Mononuclear cell (primary cell): ENCODE results near the gene C16orf89. TPM values are rescaled to one million over a fixed set of nuclear protein-coding genes. Genes with fewer than 3 reads are reported as not detected.
A peak's percentile ranks its signal among the peaks of the same experiment; 100 is the strongest.
"Not testable (repeated sequence)": the region's sequence is repeated elsewhere in the genome, so short reads cannot be mapped to it uniquely, and the experiment has no call there.

Experiments
- H3K27me3 ChIP-seq: 2 replicates; pipeline ENCODE4 v1.6.0; 2011; ENCODE audit warnings: low read length, control low read depth; ENCODE audit not compliant: insufficient read depth
- H3K4me1 ChIP-seq: 2 replicates; pipeline ENCODE4 v1.5.1; 2011; ENCODE audit warnings: mild to moderate bottlenecking, low read length, control low read depth; ENCODE audit not compliant: insufficient read depth
- H3K4me3 ChIP-seq: 2 replicates; pipeline ENCODE4 v1.5.1; 2011; ENCODE audit warnings: mild to moderate bottlenecking, low read length, moderate library complexity
- H3K9me3 ChIP-seq: 2 replicates; pipeline ENCODE4 v1.5.1; 2011; ENCODE audit warnings: low read depth, mild to moderate bottlenecking, control low read depth, low read length
- total RNA-seq: library from RNA; depleted of rRNA; stranded (reverse); fragments of >200 nt; gene quantifications from one replicate; pipeline ENCODE4 v1.2.3, GENCODE V29; 2012

Gene C16orf89
- total RNA-seq, 1 donor: not detected

GRCh38 chr16:5089911-5090555 is 24.3 kb upstream of the C16orf89 start:
- not testable (repeated sequence) for H3K4me1 ChIP-seq, H3K4me3 ChIP-seq, H3K9me3 ChIP-seq, H3K27me3 ChIP-seq

- not testable (repeated sequence) for H3K4me3 ChIP-seq, H3K9me3 ChIP-seq, H3K27me3 ChIP-seq, H3K4me1 ChIP-seq
These were observed 23.2 kb upstream of the C16orf89 start for GRCh38 chr16:5088936-5089335.

- not testable (repeated sequence) for H3K9me3 ChIP-seq, H3K4me3 ChIP-seq, H3K27me3 ChIP-seq, H3K4me1 ChIP-seq
These were observed 22.5 kb upstream of the C16orf89 start for GRCh38 chr16:5088086-5088790.

GRCh38 chr16:5085716-5086115 is 20.0 kb upstream of the C16orf89 start:
- not testable (repeated sequence) for H3K9me3 ChIP-seq, H3K4me1 ChIP-seq, H3K27me3 ChIP-seq, H3K4me3 ChIP-seq

- H3K27me3 ChIP-seq, H3K4me1 ChIP-seq, H3K4me3 ChIP-seq, H3K9me3 ChIP-seq: not testable (repeated sequence)
These were observed 19.0 kb upstream of the C16orf89 start for GRCh38 chr16:5084802-5085201.

GRCh38 chr16:5084099-5084731 is 18.5 kb upstream of the C16orf89 start:
- H3K9me3 ChIP-seq, H3K4me1 ChIP-seq, H3K27me3 ChIP-seq, H3K4me3 ChIP-seq: not testable (repeated sequence)

- H3K4me1 ChIP-seq: not testable (repeated sequence)
These were observed 17.9 kb upstream of the C16orf89 start for GRCh38 chr16:5083646-5084045.

GRCh38 chr16:5080996-5081395 is 15.2 kb upstream of the C16orf89 start:
- H3K4me1 ChIP-seq, H3K27me3 ChIP-seq, H3K4me3 ChIP-seq, H3K9me3 ChIP-seq: not testable (repeated sequence)

More at GRCh38 chr16:5083646-5084045, 17.9 kb upstream of the C16orf89 start:
- not testable (repeated sequence) for H3K4me3 ChIP-seq, H3K9me3 ChIP-seq, H3K27me3 ChIP-seq

GRCh38 chr16:5080461-5080860 is 14.7 kb upstream of the C16orf89 start:
- not testable (repeated sequence) for H3K4me1 ChIP-seq, H3K9me3 ChIP-seq, H3K4me3 ChIP-seq, H3K27me3 ChIP-seq

- Histone ChIP-seq H3K4me1 (no peaks in the 10 kb centered on the region), H3K27me3 (no peaks in the 10 kb centered on the region), H3K9me3 (no peaks in the 10 kb centered on the region), H3K4me3 (no peak overlapping the region)
These were observed 12.9 kb upstream of the C16orf89 start for GRCh38 chr16:5078626-5079025.

GRCh38 chr16:5077304-5077703 is 11.5 kb upstream of the C16orf89 start:
- no peaks in the 10 kb centered on the region for H3K27me3 ChIP-seq
- H3K4me1 ChIP-seq: peaks cover 9% of the 10 kb centered on the region
- H3K9me3 ChIP-seq: no peaks in the 10 kb centered on the region
- H3K4me3 ChIP-seq: no peak overlapping the region

- no peaks in the 10 kb centered on the region for H3K9me3 ChIP-seq
- no peaks in the 10 kb centered on the region for H3K27me3 ChIP-seq
- H3K4me1 ChIP-seq: peaks cover 17% of the 10 kb centered on the region
- H3K4me3 ChIP-seq: no peak overlapping the region
These were observed 9.9 kb upstream of the C16orf89 start for GRCh38 chr16:5075637-5076036.

GRCh38 chr16:5073771-5074170 is 8.0 kb upstream of the C16orf89 start:
- H3K4me3 ChIP-seq, H3K27me3 ChIP-seq, H3K9me3 ChIP-seq: not testable (repeated sequence)
- peaks cover 17% of the 10 kb centered on the region for H3K4me1 ChIP-seq

GRCh38 chr16:5073279-5073629 is 7.5 kb upstream of the C16orf89 start:
- Histone ChIP-seq H3K9me3 (no peaks in the 10 kb centered on the region), H3K4me1 (peaks cover 17% of the 10 kb centered on the region), H3K4me3 (no peak overlapping the region), H3K27me3 (no peaks in the 10 kb centered on the region)

- H3K27me3 ChIP-seq: no peaks in the 10 kb centered on the region
- no peaks in the 10 kb centered on the region for H3K9me3 ChIP-seq
- peaks cover 17% of the 10 kb centered on the region for H3K4me1 ChIP-seq
- peak overlapping the region; percentile 65 for H3K4me3 ChIP-seq
These were observed 6.8 kb upstream of the C16orf89 start for GRCh38 chr16:5072334-5073278.
